Natural killer cell (primary cell): ENCODE measurements around the gene CXCR2. TPM values are rescaled to one million over a fixed set of nuclear protein-coding genes. Genes with fewer than 3 reads are reported as not detected.

Experiments
- total RNA-seq, 4 donors: library from RNA; stranded (reverse); fragments of 120-200 nt in 1 of 4; gene quantifications; one replicate each; pipeline versions ENCODE4 v1.2.3 to v1.2.4, GENCODE V29; 2013 to 2022

Gene CXCR2
- total RNA-seq, 3 donors from 2014 or later (not counting 1 experiment from before 2014, with no cell fraction given), result 24.3 to 35.3 (median 25.8) TPM

Other genes with a start within 250 kb of the CXCR2 start
- gene TNS1, start 123.0 kb upstream of the CXCR2 start, total RNA-seq, result 1 to 10 TPM; 1.1 to 3.0 (median 2.1) TPM
- gene RUFY4, start 56.8 kb upstream of the CXCR2 start, total RNA-seq, result 1 to 10 TPM in 2 of 3 donors, under 1 TPM in 1; 0.82 to 3.1 (median 1.8) TPM
- 10 to 100 TPM in 2 of 3 donors, 1 to 10 TPM in 1; 9.1 to 19.2 (median 10.6) TPM for gene CXCR1, start 40.9 kb downstream of the CXCR2 start, total RNA-seq
- gene ARPC2, start 91.2 kb downstream of the CXCR2 start, total RNA-seq, result 100 to 1,000 TPM; 824 to 880 (median 830) TPM
- gene GPBAR1, start 135.0 kb downstream of the CXCR2 start, total RNA-seq, result 1 to 10 TPM; 1.4 to 3.3 (median 2.6) TPM
- gene AAMP, start 144.1 kb downstream of the CXCR2 start, total RNA-seq, result 10 to 100 TPM; 52.5 to 61.6 (median 60.0) TPM
- gene PNKD, start 144.5 kb downstream of the CXCR2 start, total RNA-seq, result 10 to 100 TPM; 18.8 to 21.3 (median 18.9) TPM
- gene TMBIM1, start 166.5 kb downstream of the CXCR2 start, total RNA-seq, result 100 to 1,000 TPM in 1 of 3 donors, 10 to 100 TPM in 2; 84.9 to 107 (median 95.1) TPM
- under 1 TPM in 1 of 3 donors, not detected in 2; 0.26 TPM for gene CATIP, start 230.8 kb downstream of the CXCR2 start, total RNA-seq